Endothelial cell of umbilical vein (primary cell): ENCODE measurements around the gene RBM26. TPM values are rescaled to one million over a fixed set of nuclear protein-coding genes. Genes with fewer than 3 reads are reported as not detected.
A peak's percentile ranks its signal among the peaks of the same experiment; 100 is the strongest.

Source experiments
- BruUV-seq: library from RNA; stranded (reverse); fragments of 400-500 nt; replicated peaks from 2 replicates; lab custom pipeline; 2021; lab: Mats Ljungman, UMichigan
- CTCF ChIA-PET: fragments of 300-600, 350-600 bp; sonication (Branson Sonifier 250); formaldehyde crosslinking; loops from one replicate; lab custom pipeline; 2021; ENCODE audit warnings: antibody characterized with exemption, inconsistent platforms; lab: Charles Lee
- POLR2A ChIA-PET: fragments of 300-600, 350-600 bp; sonication (Branson Sonifier 250); formaldehyde crosslinking; loops from one replicate; lab custom pipeline; 2021; ENCODE audit warnings: antibody characterized with exemption, inconsistent platforms; lab: Charles Lee
- DNase-seq: peaks from one replicate; pipeline ENCODE4 v3.0.0-alpha.2; 2011; ENCODE audit warnings: low read depth, low spot score
- FAIRE-seq: peaks from 2 replicates; lab custom pipeline; 2011; peaks lifted over from hg19 to GRCh38; lab: Jason Lieb, UNC
- H2AFZ ChIP-seq: 2 replicates; pipeline ENCODE4 v1.6.0; 2012; ENCODE audit warnings: low read depth, low read length, control low read depth, inconsistent platforms
- H3K27ac ChIP-seq: 2 replicates; pipeline ENCODE4 v1.5.1; 2011; ENCODE audit warnings: low read depth, mild to moderate bottlenecking, control low read depth, low read length, moderate library complexity; ENCODE audit not compliant: insufficient read depth
- H3K27me3 ChIP-seq, 2 experiments: 2 replicates each; pipeline versions ENCODE4 v1.6.0 to v1.6.1; 2011; ENCODE audit warnings: low read length in 2 of 2, mixed read lengths in 1 of 2; ENCODE audit not compliant: control insufficient read depth in 2 of 2, insufficient read depth in 2 of 2
- H3K36me3 ChIP-seq, 2 experiments: 2 replicates in 1 of 2; 3 replicates in 1 of 2; pipeline ENCODE4 v1.5.1; 2011; ENCODE audit warnings: low read length in 2 of 2, mild to moderate bottlenecking in 1 of 2, moderate library complexity in 1 of 2; ENCODE audit not compliant: control insufficient read depth in 2 of 2, insufficient read depth in 2 of 2; ENCODE audit errors: extremely low read depth in 1 of 2
- H3K4me1 ChIP-seq: 3 replicates; pipeline ENCODE4 v1.5.1; 2011; ENCODE audit warnings: mild to moderate bottlenecking, low read length; ENCODE audit not compliant: control insufficient read depth, insufficient read depth; ENCODE audit errors: extremely low read depth
- H3K4me2 ChIP-seq: 2 replicates; pipeline ENCODE4 v1.6.1; 2011; ENCODE audit warnings: low read length, control low read depth, mixed read lengths; ENCODE audit not compliant: insufficient read depth
- H3K4me3 ChIP-seq, 3 experiments: fragments of 200-600 bp in 1 of 3; sonication (generic), shearing (Covaris generic) in 1 of 3; replicated peaks in 1 of 3; 2 replicates each; pipeline ENCODE4 v1.5.1; 2011 to 2016; ENCODE audit warnings: control low read depth in 3 of 3, low read length in 3 of 3, mild to moderate bottlenecking in 2 of 3, inconsistent platforms in 1 of 3, low read depth in 1 of 3, moderate library complexity in 1 of 3; ENCODE audit not compliant: insufficient read depth in 1 of 3
- H3K79me2 ChIP-seq: 2 replicates; pipeline ENCODE4 v1.6.0; 2012; ENCODE audit warnings: low read length, inconsistent platforms; ENCODE audit not compliant: control insufficient read depth, insufficient read depth
- H3K9ac ChIP-seq: replicated peaks from 2 replicates; pipeline ENCODE3; 2011; ENCODE audit warnings: low read length, control low read depth; ENCODE audit not compliant: insufficient read depth; ENCODE audit errors: extremely low read depth
- H3K9me1 ChIP-seq: replicated peaks from 3 replicates; pipeline ENCODE4 v1.6.0; 2011; ENCODE audit warnings: mild to moderate bottlenecking, low read length; ENCODE audit not compliant: control insufficient read depth, insufficient read depth; ENCODE audit errors: extremely low read depth
- H3K9me3 ChIP-seq: replicated peaks from 2 replicates; pipeline ENCODE4 v1.5.1; 2012; ENCODE audit warnings: low read length, inconsistent platforms; ENCODE audit not compliant: control insufficient read depth, insufficient read depth
- H4K20me1 ChIP-seq: replicated peaks from 2 replicates; pipeline ENCODE3; 2011; ENCODE audit warnings: mild to moderate bottlenecking, low read length; ENCODE audit not compliant: control insufficient read depth, insufficient read depth; ENCODE audit errors: extremely low read depth
- EZH2 ChIP-seq: IDR thresholded peaks from 2 replicates; pipeline ENCODE4 v1.6.1; 2012; ENCODE audit warnings: borderline replicate concordance, low read depth, mild to moderate bottlenecking, moderate library complexity, low read length, inconsistent platforms; ENCODE audit not compliant: severe bottlenecking
- FOS ChIP-seq: IDR thresholded peaks from 2 replicates; pipeline ENCODE4 v1.6.1; 2011; ENCODE audit warnings: mild to moderate bottlenecking, low read length, moderate library complexity, borderline replicate concordance; ENCODE audit not compliant: insufficient read depth
- GATA2 ChIP-seq: IDR thresholded peaks from 2 replicates; pipeline ENCODE4 v1.7.0; 2011; ENCODE audit warnings: low read depth, mild to moderate bottlenecking, moderate library complexity, mixed read lengths, low read length; ENCODE audit not compliant: insufficient read length, insufficient read depth
- JUN ChIP-seq: IDR thresholded peaks from 2 replicates; pipeline ENCODE4 v1.6.1; 2011; ENCODE audit warnings: borderline replicate concordance, low read depth; ENCODE audit not compliant: insufficient read length, insufficient read depth
- MYC ChIP-seq: IDR thresholded peaks from one replicate; pipeline ENCODE4 v1.6.1; 2011; ENCODE audit warnings: mild to moderate bottlenecking, low read depth, low read length
- POLR2A ChIP-seq: IDR thresholded peaks from 2 replicates; pipeline ENCODE4 v1.6.1; 2012; ENCODE audit warnings: low read depth, mild to moderate bottlenecking, control low read depth, low read length
- POLR2AphosphoS5 ChIP-seq: IDR thresholded peaks from 2 replicates; pipeline ENCODE4 v1.6.1; 2012; ENCODE audit warnings: low read depth, mild to moderate bottlenecking, control low read depth, low read length, moderate library complexity; ENCODE audit not compliant: insufficient read depth
- dilution Hi-C: fragments of 300-500 bp; cut with MboI; formaldehyde crosslinking; loops from one replicate; pipeline ENCODE4 v1.15.0; 2019; ENCODE audit warnings: low sequenced_read_pairs; ENCODE audit not compliant: extremely low pct_ligation_motif_present
- intact Hi-C: fragments of 100-400 bp; cut with micrococcal nuclease; formaldehyde crosslinking; loops from one replicate; pipeline ENCODE4 v1.10.0; 2022
- polyA plus RNA-seq, 4 experiments: library from polyadenylated mRNA; depleted of rRNA in 3 of 4; stranded (reverse) in 3 of 4; unstranded in 1 of 4; fragments of >200 nt; gene quantifications; 2 replicates each; pipeline versions ENCODE4 v1.2.1 to v1.2.3, GENCODE V29; 2011 to 2012; ENCODE audit warnings: missing spikeins in 1 of 4
- total RNA-seq: library from RNA; stranded (reverse); gene quantifications from 2 replicates; pipeline ENCODE4 v1.2.3, GENCODE V29; 2021
- TF ChIP-seq, protein P1 (sequence below), 2 donors: IDR thresholded peaks; 1 replicate in 1 of 2; 2 replicates in 1 of 2; pipeline ENCODE4 v1.5.1; 2011; ENCODE audit warnings: low read length in 2 of 2, mild to moderate bottlenecking in 2 of 2, moderate library complexity in 2 of 2, control low read depth in 1 of 2, inconsistent platforms in 1 of 2, low read depth in 1 of 2; ENCODE audit not compliant: insufficient read depth in 1 of 2; ENCODE audit errors: extremely low read depth in 1 of 2
- TF ChIP-seq, protein P2 (sequence below): IDR thresholded peaks from 2 replicates; pipeline ENCODE4 v1.6.1; 2011; ENCODE audit not compliant: insufficient read depth, insufficient read length

Gene RBM26
- total and polyA plus RNA-seq, 2 donors (not counting 3 experiments of a cell fraction or from before 2014, with no cell fraction given): 14.8 to 54.3 TPM

DNA sequence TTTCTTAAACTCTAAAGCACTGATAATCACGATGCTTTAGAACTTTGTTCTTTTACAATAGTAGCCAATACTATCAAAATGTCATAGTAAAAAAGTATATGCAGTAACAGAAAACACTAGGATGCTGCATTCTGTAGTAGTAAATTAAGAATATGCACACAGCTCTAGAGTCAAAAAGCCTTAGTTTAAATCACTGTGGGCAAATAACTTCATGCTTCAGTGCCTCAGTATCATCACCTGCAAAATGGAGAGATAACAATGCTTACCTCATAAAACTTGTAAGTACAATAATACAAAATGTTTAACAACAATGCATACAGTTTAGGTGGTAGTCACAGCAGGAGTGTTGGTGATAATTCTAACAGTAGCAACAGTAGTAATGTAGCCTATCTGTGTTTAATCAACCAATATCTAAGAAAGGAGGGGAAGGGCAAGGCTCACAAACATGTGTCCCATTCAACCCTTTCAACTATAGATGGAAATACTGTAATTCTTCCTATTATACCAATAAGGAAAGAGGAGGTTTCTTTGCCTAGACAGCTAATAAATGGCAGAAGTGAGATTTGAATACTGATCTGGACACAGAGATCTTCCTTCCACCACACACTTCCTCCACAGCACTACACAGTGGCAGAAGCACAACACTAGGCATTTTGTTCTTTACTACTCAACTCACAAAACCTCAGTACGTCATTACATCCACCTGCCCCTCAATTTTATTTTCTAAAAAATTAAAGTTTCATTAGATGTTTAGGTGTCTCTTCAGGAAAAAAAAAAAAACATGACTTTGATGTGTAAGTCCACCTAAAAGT lies 4.6 kb downstream of the RBM26 start:
- peaks cover 2 to 3% of the 10 kb centered on the region in 2 experiments for H3K36me3 ChIP-seq
- dilution Hi-C loops: no loop called here
- H3K27me3 ChIP-seq: no peaks in the 10 kb centered on the region
- H4K20me1 ChIP-seq: peaks cover 10% of the 10 kb centered on the region
- H3K4me2 ChIP-seq: peak overlapping the region; percentile 96
- DNase-seq (peak; percentile 8), FAIRE-seq (no peak)
- no TSS peak for BruUV-seq
- H3K4me3 ChIP-seq: no peak overlapping the region
- peaks cover 39% of the 10 kb centered on the region for H3K4me1 ChIP-seq
- CTCF ChIA-PET: interaction anchor here (0.5 to 2.6 kb wide), 5 partner anchors 9 to 1494 kb away, joined by 3 to 20 read pairs (median 3); no protein-coding TSS in a partner anchor
- TF ChIP-seq POLR2AphosphoS5 (no peak), POLR2A (no peak), MYC (no peak), FOS (no peak), GATA2 (no peak), EZH2 (no peak), JUN (no peak)
- TF ChIP-seq, protein P1, sequence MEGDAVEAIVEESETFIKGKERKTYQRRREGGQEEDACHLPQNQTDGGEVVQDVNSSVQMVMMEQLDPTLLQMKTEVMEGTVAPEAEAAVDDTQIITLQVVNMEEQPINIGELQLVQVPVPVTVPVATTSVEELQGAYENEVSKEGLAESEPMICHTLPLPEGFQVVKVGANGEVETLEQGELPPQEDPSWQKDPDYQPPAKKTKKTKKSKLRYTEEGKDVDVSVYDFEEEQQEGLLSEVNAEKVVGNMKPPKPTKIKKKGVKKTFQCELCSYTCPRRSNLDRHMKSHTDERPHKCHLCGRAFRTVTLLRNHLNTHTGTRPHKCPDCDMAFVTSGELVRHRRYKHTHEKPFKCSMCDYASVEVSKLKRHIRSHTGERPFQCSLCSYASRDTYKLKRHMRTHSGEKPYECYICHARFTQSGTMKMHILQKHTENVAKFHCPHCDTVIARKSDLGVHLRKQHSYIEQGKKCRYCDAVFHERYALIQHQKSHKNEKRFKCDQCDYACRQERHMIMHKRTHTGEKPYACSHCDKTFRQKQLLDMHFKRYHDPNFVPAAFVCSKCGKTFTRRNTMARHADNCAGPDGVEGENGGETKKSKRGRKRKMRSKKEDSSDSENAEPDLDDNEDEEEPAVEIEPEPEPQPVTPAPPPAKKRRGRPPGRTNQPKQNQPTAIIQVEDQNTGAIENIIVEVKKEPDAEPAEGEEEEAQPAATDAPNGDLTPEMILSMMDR (IDR thresholded peaks at IDR 0.05; ENCODE audit: extremely low read depth in 1 of 2, insufficient read depth in 1 of 2, low read depth in 1 of 2, low read length in 2 of 2): no peak
- TF ChIP-seq, protein P2, sequence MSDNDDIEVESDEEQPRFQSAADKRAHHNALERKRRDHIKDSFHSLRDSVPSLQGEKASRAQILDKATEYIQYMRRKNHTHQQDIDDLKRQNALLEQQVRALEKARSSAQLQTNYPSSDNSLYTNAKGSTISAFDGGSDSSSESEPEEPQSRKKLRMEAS: no peak
- no peak overlapping the region for H2AFZ ChIP-seq
- POLR2A ChIA-PET: interaction anchor here (0.7 kb wide), 1 partner anchor 15 kb away, joined by 4 read pairs; no protein-coding TSS in a partner anchor
- H3K9ac ChIP-seq: no peak overlapping the region
- intact Hi-C loops: no loop called here
- no peaks in the 10 kb centered on the region for H3K9me3 ChIP-seq
- peaks cover 94% of the 10 kb centered on the region for H3K79me2 ChIP-seq
- no peak overlapping the region for H3K27ac ChIP-seq
- no peaks in the 10 kb centered on the region for H3K9me1 ChIP-seq
